ENCODE results near the gene SETD7.
A peak's percentile ranks its signal among the peaks of the same experiment; 100 is the strongest.

Gene SETD7

GRCh38 chr4:139540632-139541031 lies 15.4 kb downstream of the SETD7 start:
- Histone ChIP-seq H3K36me3 (peaks cover 86 to 100% (median 94%) of the 10 kb centered on the region in 11 experiments), H4K20me1 (peaks cover 78 to 100% (median 96%) of the 10 kb centered on the region in 11 experiments), H3K9me3 (replicated peaks in 1 of 11) (no peaks in the 10 kb centered on the region), H3K4me3 (no peak overlapping the region), H3K4me1 (no peaks in the 10 kb centered on the region), H3K27me3 (no peaks in the 10 kb centered on the region), H3K9ac (no peak overlapping the region), H3K27ac (no peak overlapping the region), H3K4me2 (no peak overlapping the region)
- no peak for TF ChIP-seq Cebpa-rat (IDR thresholded peaks at IDR 0.05)

GRCh38 chr4:139540161-139540560 lies 15.9 kb downstream of the SETD7 start:
- Histone ChIP-seq H3K27me3 (no peaks in the 10 kb centered on the region), H3K4me1 (no peaks in the 10 kb centered on the region), H4K20me1 (peaks cover 77 to 100% (median 96%) of the 10 kb centered on the region in 11 experiments), H3K9me3 (replicated peaks in 1 of 11) (no peaks in the 10 kb centered on the region), H3K36me3 (peaks cover 86 to 100% (median 94%) of the 10 kb centered on the region in 11 experiments), H3K4me2 (no peak overlapping the region), H3K9ac (no peak overlapping the region), H3K4me3 (no peak overlapping the region), H3K27ac (no peak overlapping the region)
- no peak for TF ChIP-seq Cebpa-rat (IDR thresholded peaks at IDR 0.05)

- H3K4me1 ChIP-seq = no peaks in the 10 kb centered on the region
- no peak overlapping the region for H3K27ac ChIP-seq
- H3K36me3 ChIP-seq = peaks cover 89 to 100% (median 95%) of the 10 kb centered on the region in 11 experiments
- H3K27me3 ChIP-seq = no peaks in the 10 kb centered on the region
- TF ChIP-seq Cebpa-rat (IDR thresholded peaks at IDR 0.05) = no peak
- no peak overlapping the region for H3K4me3 ChIP-seq
- no peak overlapping the region for H3K9ac ChIP-seq
- H4K20me1 ChIP-seq = peaks cover 71 to 100% (median 98%) of the 10 kb centered on the region in 11 experiments
- H3K9me3 ChIP-seq (replicated peaks in 1 of 11) = no peaks in the 10 kb centered on the region
- H3K4me2 ChIP-seq = no peak overlapping the region
Measured at GRCh38 chr4:139537292-139537691, 18.7 kb downstream of the SETD7 start.

- Histone ChIP-seq H3K36me3 (peaks cover 88 to 100% (median 95%) of the 10 kb centered on the region in 11 experiments), H3K4me3 (no peak overlapping the region), H3K4me1 (peaks cover 0 to 6% (median 0%) of the 10 kb centered on the region in 10 experiments; a peak in 1 of 20 replicates), H4K20me1 (peaks cover 60 to 100% (median 94%) of the 10 kb centered on the region in 11 experiments), H3K4me2 (no peak overlapping the region), H3K27ac (no peak overlapping the region), H3K9ac (no peak overlapping the region), H3K27me3 (no peaks in the 10 kb centered on the region), H3K9me3 (replicated peaks in 1 of 11) (no peaks in the 10 kb centered on the region)
- no peak for TF ChIP-seq Cebpa-rat (IDR thresholded peaks at IDR 0.05)
Measured at GRCh38 chr4:139535871-139536234, 20.2 kb downstream of the SETD7 start.

GRCh38 chr4:139535228-139535870 lies 20.7 kb downstream of the SETD7 start:
- H3K4me1 ChIP-seq = peaks cover 0 to 11% (median 0%) of the 10 kb centered on the region in 10 experiments; a peak in 3 of 20 replicates
- no peak overlapping the region for H3K4me3 ChIP-seq
- peaks cover 83 to 100% (median 93%) of the 10 kb centered on the region in 11 experiments for H3K36me3 ChIP-seq
- H3K9me3 ChIP-seq (replicated peaks in 1 of 11) = no peaks in the 10 kb centered on the region
- H3K9ac ChIP-seq = no peak overlapping the region
- no peak for TF ChIP-seq Cebpa-rat (IDR thresholded peaks at IDR 0.05)
- peaks cover 60 to 100% (median 92%) of the 10 kb centered on the region in 11 experiments for H4K20me1 ChIP-seq
- H3K4me2 ChIP-seq = no peak overlapping the region
- H3K27ac ChIP-seq = no peak overlapping the region
- H3K27me3 ChIP-seq = no peaks in the 10 kb centered on the region

- Histone ChIP-seq H3K27ac (no peak overlapping the region), H3K4me3 (no peak overlapping the region), H4K20me1 (peaks cover 54 to 99% (median 82%) of the 10 kb centered on the region in 11 experiments), H3K36me3 (peaks cover 78 to 100% (median 93%) of the 10 kb centered on the region in 11 experiments), H3K9ac (no peak overlapping the region), H3K4me1 (peaks cover 0 to 21% (median 6%) of the 10 kb centered on the region in 10 experiments; a peak in 9 of 20 replicates), H3K27me3 (no peaks in the 10 kb centered on the region), H3K4me2 (no peak overlapping the region), H3K9me3 (replicated peaks in 1 of 11) (no peaks in the 10 kb centered on the region)
- no peak for TF ChIP-seq Cebpa-rat (IDR thresholded peaks at IDR 0.05)
Measured at GRCh38 chr4:139534287-139534950, 21.6 kb downstream of the SETD7 start.

- Histone ChIP-seq H3K27ac (no peak overlapping the region), H3K36me3 (peaks cover 80 to 100% (median 94%) of the 10 kb centered on the region in 11 experiments)
- no peak for TF ChIP-seq Cebpa-rat (IDR thresholded peaks at IDR 0.05)
Measured at GRCh38 chr4:139533511-139533910, 22.5 kb downstream of the SETD7 start.

GRCh38 chr4:139532947-139533346 lies 23.1 kb downstream of the SETD7 start:
- H4K20me1 ChIP-seq = peaks cover 43 to 97% (median 71%) of the 10 kb centered on the region in 11 experiments

More at GRCh38 chr4:139533511-139533910, 22.5 kb downstream of the SETD7 start:
- Histone ChIP-seq H3K27me3 (no peaks in the 10 kb centered on the region), H3K9me3 (replicated peaks in 1 of 11) (no peaks in the 10 kb centered on the region), H4K20me1 (peaks cover 48 to 99% (median 77%) of the 10 kb centered on the region in 11 experiments), H3K4me3 (no peak overlapping the region), H3K9ac (no peak overlapping the region), H3K4me1 (peaks cover 0 to 30% (median 15%) of the 10 kb centered on the region in 10 experiments; a peak in 17 of 20 replicates), H3K4me2 (no peak overlapping the region)

GRCh38 chr4:139530833-139531427 lies 25.1 kb downstream of the SETD7 start:
- Histone ChIP-seq H3K4me1 (peaks cover 0 to 33% (median 18%) of the 10 kb centered on the region in 10 experiments; a peak in 17 of 20 replicates), H3K4me2 (no peak overlapping the region), H3K9ac (no peak overlapping the region), H3K4me3 (no peak overlapping the region), H3K36me3 (peaks cover 88 to 100% (median 97%) of the 10 kb centered on the region in 11 experiments), H3K27ac (peak overlapping the region in 2 of 11 experiments; percentile 62 to 77; a peak in 2 of 22 replicates), H3K9me3 (replicated peaks in 1 of 11) (no peaks in the 10 kb centered on the region), H3K27me3 (no peaks in the 10 kb centered on the region), H4K20me1 (peaks cover 24 to 78% (median 57%) of the 10 kb centered on the region in 11 experiments; a peak in 21 of 22 replicates)
- TF ChIP-seq Cebpa-rat (IDR thresholded peaks at IDR 0.05) = no peak

More at GRCh38 chr4:139532947-139533346, 23.1 kb downstream of the SETD7 start:
- Histone ChIP-seq H3K9me3 (replicated peaks in 1 of 11) (no peaks in the 10 kb centered on the region), H3K4me1 (peaks cover 0 to 33% (median 18%) of the 10 kb centered on the region in 10 experiments; a peak in 17 of 20 replicates), H3K4me3 (no peak overlapping the region), H3K27me3 (no peaks in the 10 kb centered on the region), H3K27ac (no peak overlapping the region), H3K4me2 (no peak overlapping the region), H3K9ac (no peak overlapping the region), H3K36me3 (peaks cover 81 to 100% (median 96%) of the 10 kb centered on the region in 11 experiments)
- no peak for TF ChIP-seq Cebpa-rat (IDR thresholded peaks at IDR 0.05)

Data from BLaER1 treated with 17β-estradiol and CSF1 and Interleukin-3, amounts not matched to agents 10 nM and 100 nM (cell line).